ENCODE measurements around the gene KLRF2. TPM values are rescaled to one million over a fixed set of nuclear protein-coding genes. Genes with fewer than 3 reads are reported as not detected.

Gene KLRF2, protein sequence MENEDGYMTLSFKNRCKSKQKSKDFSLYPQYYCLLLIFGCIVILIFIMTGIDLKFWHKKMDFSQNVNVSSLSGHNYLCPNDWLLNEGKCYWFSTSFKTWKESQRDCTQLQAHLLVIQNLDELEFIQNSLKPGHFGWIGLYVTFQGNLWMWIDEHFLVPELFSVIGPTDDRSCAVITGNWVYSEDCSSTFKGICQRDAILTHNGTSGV
- not detected in 2 replicates for total RNA-seq

DNA sequence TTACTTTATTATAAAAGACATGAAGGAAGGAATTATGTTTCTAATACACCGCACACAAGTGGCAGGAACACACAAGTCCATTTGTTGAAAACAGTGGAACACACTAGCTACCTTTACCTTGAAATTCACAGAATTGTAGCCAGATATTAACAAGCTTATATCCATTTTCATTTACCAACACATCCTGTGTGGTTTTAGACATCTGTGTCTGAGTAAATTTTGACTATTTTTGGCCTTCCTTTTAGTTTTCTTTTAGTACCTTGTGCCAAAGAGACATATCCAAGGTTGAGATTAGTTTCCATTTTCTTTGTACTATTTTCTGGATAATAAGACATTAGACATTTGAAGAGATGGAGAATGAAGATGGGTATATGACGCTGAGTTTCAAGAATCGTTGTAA is at the start of gene KLRF2:
Gene KLRF2 (plus strand): TSS at position 244 of the 400 bp plus-strand sequence. CDS start 107 bp downstream, at position 351.

DNA sequence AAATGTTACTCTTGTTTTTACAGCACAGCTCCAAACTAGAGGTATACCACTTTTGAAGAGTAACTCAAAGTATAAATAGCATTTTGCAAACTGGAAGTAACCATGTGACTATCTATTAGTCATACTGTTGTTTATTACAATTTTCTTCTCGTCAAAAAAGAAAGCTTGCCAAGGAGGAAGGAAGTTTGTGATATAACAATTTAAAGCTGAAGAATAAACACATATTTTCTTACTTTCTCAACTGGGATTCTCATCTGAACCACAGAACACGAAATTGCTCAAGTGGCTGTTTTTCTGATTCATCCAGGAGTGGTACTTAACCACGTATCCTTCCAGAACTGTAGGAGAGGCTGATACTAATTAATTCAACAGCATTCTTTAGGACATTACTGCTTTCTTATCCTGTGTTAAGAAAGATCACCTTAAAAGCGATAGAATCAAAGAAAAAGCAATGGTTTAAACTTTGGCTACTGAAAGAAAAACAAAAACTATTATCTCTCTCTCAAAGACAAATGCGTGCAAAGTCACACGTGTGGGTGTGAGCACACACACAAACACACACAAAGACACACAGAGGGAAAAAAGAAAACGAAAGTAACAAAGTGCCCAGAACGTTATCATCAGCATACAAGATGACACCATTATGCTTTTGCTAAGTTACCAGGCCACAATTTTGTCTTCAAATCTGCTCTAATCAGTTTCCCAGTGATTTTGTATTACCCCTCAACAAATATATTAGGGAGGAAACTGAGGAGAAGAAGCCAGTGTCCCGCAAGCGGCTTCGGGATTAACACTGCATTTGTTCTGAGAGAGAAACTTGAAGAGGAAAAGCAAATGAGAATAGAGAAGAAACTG is 11.8 kb upstream of the KLRF2 start, which contains the start of gene CLEC2B:
Gene CLEC2B (minus strand): TSS at position 48 of the 855 bp plus-strand sequence.

DNA sequence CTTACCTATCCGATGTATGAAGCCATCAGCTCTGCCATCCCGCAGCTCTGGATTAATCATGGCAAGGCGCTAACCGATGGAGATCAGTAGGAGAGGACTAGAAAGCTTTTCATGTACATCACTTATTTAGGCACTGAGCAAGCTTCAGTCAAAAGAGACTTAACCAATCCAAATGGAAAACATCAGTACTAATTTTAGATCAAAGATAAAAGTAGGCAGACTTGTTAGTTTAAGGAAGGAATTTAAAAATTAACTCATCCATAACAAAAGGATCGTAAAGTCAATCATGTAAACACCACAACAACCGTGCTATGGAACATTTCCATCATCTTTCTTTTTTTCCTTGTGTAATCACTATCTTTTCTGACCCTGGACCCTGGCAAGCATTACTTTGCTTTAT is 51.0 kb downstream of the KLRF2 start, which contains the start of gene CLEC2A:
Gene CLEC2A (minus strand): TSS at position 101 of the 400 bp plus-strand sequence. CDS start 41 bp downstream, at position 60.

Other genes with a start within 250 kb of the KLRF2 start
- gene CLEC2D, start 211.8 kb upstream of the KLRF2 start, total RNA-seq = 1.7 TPM in 2 replicates
- gene CLECL1, start 148.4 kb upstream of the KLRF2 start, total RNA-seq = not detected in 2 replicates
- gene CD69, start 120.6 kb upstream of the KLRF2 start, total RNA-seq = not detected in 2 replicates
- 0.47 TPM in 1 of 2 replicates, not detected in the other for gene KLRF1, start 54.0 kb upstream of the KLRF2 start, total RNA-seq
- 5.4 and 20.8 TPM in 2 replicates for gene CLEC2B, start 12.1 kb upstream of the KLRF2 start, total RNA-seq
- gene CLEC2A, start 50.9 kb downstream of the KLRF2 start, total RNA-seq = not detected in 2 replicates
- gene CLEC12A, start 89.9 kb downstream of the KLRF2 start, total RNA-seq = not detected in 2 replicates
- not detected in 2 replicates for gene CLEC1B, start 117.6 kb downstream of the KLRF2 start, total RNA-seq
- gene CLEC12B, start 129.1 kb downstream of the KLRF2 start, total RNA-seq = not detected in 2 replicates
- not detected in 2 replicates for gene CLEC9A, start 149.2 kb downstream of the KLRF2 start, total RNA-seq
- gene CLEC1A, start 217.5 kb downstream of the KLRF2 start, total RNA-seq = not detected in 2 replicates
- not detected in 2 replicates for gene CLEC7A, start 248.7 kb downstream of the KLRF2 start, total RNA-seq

Measured in bronchial smooth muscle cell (primary cell).